ENCODE measurements around the gene TNS3.

TNS3 gene

DNA sequence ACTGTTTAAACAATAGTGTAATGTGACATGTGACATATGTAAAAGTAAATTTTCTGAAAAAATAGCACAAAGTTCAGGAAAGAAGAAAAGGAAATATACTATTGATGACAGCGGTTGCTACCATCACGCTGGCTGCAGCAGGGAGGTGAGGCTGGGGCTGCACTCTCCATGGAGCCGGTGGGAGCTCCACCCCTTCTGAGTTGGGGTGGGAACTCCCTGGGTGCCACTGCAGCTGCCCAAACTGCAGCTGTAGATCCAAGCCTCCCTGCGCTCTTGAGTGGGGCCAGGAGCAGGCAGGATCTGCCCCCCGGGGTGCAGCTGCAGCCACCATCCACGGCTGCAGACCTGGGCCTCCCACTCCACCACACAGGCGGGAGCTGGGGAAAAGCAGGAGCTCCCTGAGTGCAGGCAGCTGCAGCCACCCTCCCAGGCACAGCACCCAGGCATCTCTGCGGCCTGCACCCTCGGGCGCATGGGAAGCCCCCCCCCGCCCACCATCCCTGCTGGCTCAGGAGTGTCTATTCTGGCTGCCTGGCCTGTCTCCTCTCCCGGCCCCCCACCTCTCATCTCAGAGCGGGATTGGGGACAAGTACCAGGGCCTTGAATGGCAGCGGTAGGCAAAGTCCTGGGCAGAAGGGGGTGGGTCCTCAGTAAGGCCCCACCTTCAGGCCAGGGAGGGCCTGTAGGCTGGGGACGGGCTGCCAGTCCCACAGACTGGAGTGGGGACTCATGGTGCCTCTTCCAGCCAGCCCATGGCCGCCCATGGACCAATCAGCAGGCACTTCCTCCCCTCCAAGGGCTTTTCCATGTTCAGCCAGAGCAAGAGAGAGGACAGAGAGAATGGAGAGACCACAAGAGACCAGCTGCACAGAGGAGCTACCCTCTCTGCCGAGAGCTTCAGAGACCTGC lies 50.1 kb downstream of the TNS3 start:
- no peak overlapping the region for H3K4me3 ChIP-seq (ENCODE audit: low read depth, low read length)

GRCh38 chr7:47529826-47530555 lies 51.9 kb downstream of the TNS3 start:
- no peak overlapping the region for H3K4me3 ChIP-seq (ENCODE audit: low read depth, low read length)
- TF ChIP-seq CTCF (IDR thresholded peaks at IDR 0.05; ENCODE audit: borderline replicate concordance, insufficient read depth, low read depth, low read length) = no peak

More for the DNA sequence above, 50.1 kb downstream of the TNS3 start:
- no peak for TF ChIP-seq CTCF (IDR thresholded peaks at IDR 0.05; ENCODE audit: borderline replicate concordance, insufficient read depth, low read depth, low read length)

- TF ChIP-seq CTCF (IDR thresholded peaks at IDR 0.05; ENCODE audit: borderline replicate concordance, insufficient read depth, low read depth, low read length) = no peak
- H3K4me3 ChIP-seq (ENCODE audit: low read depth, low read length) = no peak overlapping the region
These were observed 52.5 kb downstream of the TNS3 start for GRCh38 chr7:47529405-47529804.

- TF ChIP-seq CTCF (IDR thresholded peaks at IDR 0.05; ENCODE audit: borderline replicate concordance, insufficient read depth, low read depth, low read length) = no peak
- no peak overlapping the region for H3K4me3 ChIP-seq (ENCODE audit: low read depth, low read length)
These were observed 53.4 kb downstream of the TNS3 start for GRCh38 chr7:47528471-47528870.

DNA sequence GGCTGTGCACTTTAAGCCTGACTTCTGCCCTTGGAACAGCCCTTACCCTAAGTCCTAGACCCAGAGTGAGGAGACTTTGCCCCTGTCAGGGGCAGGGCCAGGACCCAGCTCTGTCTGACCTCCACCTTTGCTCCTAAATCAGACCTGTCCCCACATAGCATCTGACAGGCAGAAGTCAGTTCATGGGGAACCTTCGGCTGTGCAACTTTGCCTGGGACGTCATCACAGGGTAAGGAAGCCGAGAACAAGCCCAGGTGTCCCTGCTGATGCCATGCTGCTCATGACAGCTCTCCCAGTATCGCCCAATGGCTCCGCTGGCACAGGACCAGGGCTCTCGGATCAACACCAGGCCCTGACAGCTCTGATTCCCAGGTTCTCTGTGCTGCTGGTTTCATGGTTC lies 55.4 kb downstream of the TNS3 start:
- no peak for TF ChIP-seq CTCF (IDR thresholded peaks at IDR 0.05; ENCODE audit: borderline replicate concordance, insufficient read depth, low read depth, low read length)
- no peak overlapping the region for H3K4me3 ChIP-seq (ENCODE audit: low read depth, low read length)

- no peak overlapping the region for H3K4me3 ChIP-seq (ENCODE audit: low read depth, low read length)
- no peak for TF ChIP-seq CTCF (IDR thresholded peaks at IDR 0.05; ENCODE audit: borderline replicate concordance, insufficient read depth, low read depth, low read length)
These were observed 56.8 kb downstream of the TNS3 start for GRCh38 chr7:47525066-47525623.

Measured in GM12875 (cell line).